GM08714 (cell line): ENCODE results near the gene SYT15.

ENCODE experiments used
- H3K4me3 ChIP-seq: fragments of 200-500 bp; sonication (Bioruptor generic); 2 replicates; pipeline ENCODE4 v1.5.1; 2014; ENCODE audit warnings: mild to moderate bottlenecking, low read length, inconsistent platforms
- ZNF274 ChIP-seq: IDR thresholded peaks from 2 replicates; pipeline ENCODE4 v1.6.1; 2012; ENCODE audit warnings: mild to moderate bottlenecking, low read depth, low read length

The SYT15 gene

DNA sequence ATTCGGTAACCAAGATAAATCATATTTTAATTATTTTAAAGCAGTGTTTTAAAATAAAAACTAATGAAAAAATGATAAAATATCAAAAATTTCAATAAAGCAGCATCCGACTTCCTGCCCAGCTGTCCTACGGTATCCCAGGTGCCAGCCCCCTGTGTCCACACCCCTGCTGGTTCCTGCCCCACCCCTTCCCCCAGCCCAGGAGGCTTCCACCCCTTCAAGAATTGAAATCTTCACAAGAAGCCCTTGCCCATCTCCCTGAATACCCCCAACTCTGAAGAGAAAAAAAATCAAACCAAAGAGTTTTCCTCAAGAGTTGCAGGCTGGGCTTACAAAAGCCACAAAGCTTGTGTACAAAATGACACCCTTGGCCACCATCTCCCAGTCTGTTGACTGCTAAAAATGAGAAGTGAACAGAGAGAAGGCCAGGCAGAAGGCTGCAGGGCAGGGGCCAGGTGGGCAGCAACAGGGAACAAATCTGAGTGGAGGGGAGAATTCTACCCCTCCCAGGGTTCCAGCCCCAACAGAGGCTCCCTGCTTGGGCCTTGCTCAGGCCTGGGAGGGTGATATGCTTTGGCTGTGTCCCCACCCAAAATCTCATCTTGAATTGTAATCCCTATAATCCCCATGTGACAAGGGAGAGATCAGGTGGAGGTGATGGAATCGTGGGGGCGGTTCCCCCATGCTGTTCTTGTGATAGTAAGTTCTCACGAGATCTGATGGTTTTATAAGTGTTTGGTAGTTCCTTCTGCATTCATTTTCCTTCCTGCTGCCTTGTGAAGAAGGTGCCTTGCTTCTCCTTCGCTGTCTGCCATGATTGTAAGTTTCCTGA is 37.0 kb upstream of the SYT15 start:
- H3K4me3 ChIP-seq = no peak overlapping the region
- TF ChIP-seq ZNF274 = no peak

DNA sequence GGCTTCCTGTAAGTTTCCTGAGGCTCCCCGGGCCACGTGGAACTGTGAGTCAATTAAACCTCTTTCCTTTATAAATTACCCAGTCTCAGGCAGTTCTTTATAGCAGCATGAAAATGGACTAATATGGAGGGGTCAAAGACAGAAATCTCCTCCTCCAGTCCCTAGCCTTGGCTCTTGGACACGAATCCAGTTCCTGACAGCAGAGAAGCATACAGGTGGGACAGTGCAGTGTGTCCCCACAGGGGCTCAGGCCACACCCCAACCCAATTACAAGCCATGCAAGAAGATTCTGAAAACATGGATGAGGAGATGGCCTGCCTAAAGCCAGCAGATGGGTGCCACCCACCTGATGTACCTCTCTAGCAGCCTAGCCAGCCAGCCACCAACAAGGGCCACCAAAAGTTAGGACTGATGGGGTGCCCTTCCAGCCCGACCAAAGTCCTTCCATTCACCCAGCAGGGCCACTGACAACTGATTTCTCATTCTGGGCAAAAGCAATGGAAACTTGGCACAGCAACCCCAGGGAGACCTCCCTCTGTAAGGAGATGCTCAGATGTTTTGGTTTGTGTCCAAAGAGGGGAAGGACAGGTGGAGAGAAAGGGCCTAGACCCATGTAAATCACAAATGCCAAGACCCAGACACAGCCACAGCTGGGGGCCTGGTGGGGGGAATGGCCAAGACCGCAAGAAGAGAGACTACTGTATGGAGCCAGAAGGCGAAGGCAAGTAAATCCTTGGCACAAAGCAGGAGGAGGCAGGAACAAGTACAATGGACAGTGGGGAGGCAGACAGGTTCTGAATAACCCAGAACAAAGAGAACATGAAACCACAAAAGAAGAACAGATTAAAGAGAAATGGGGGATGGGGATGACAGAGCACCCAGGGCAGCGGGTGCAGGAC is 36.1 kb upstream of the SYT15 start:
- TF ChIP-seq ZNF274 = no peak
- H3K4me3 ChIP-seq = no peak overlapping the region

- no peak overlapping the region for H3K4me3 ChIP-seq
- TF ChIP-seq ZNF274 = no peak
Observed at GRCh38 chr10:46543466-46544377, 35.2 kb upstream of the SYT15 start.

- H3K4me3 ChIP-seq = no peak overlapping the region
- no peak for TF ChIP-seq ZNF274
Observed at GRCh38 chr10:46544989-46545791, 33.7 kb upstream of the SYT15 start.

DNA sequence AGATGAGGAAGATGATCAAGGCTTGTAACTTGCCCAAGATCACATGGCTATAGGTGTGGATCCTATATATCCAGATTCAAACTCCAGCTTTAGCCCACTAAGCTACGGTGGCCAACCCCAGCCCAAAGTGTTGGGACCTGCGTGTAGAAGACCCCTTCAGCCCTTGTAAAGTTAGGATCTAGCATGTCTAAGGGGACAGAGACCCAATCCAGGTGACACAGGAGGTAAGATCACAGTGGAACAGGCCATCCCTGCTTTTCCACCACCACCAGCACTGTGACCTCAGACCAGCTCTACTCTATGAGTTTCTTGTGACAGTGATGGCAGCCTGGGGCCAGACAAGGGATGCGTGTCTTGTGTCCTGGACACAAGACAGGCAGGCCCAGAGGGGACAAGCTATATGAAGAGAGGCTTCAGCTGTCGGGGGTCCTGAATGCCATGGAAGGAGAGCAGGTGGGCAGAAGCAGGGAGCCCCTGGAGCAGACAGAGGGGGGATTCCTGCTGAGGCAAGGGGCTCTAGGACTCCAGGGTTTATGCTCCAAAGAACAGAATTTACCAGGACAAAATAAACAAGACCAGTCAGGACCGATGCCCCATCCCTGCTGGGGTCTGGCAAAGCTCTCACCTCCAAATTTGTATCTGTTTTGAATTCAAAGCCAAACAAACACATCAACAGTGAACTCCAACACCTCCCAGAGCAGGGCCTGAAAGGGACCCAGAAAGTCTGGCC is 32.9 kb upstream of the SYT15 start:
- no peak overlapping the region for H3K4me3 ChIP-seq
- TF ChIP-seq ZNF274 = no peak

GRCh38 chr10:46546591-46547540 is 32.1 kb upstream of the SYT15 start:
- H3K4me3 ChIP-seq = no peak overlapping the region
- no peak for TF ChIP-seq ZNF274

- H3K4me3 ChIP-seq = no peak overlapping the region
- no peak for TF ChIP-seq ZNF274
Observed at GRCh38 chr10:46547541-46548497, 31.1 kb upstream of the SYT15 start.

DNA sequence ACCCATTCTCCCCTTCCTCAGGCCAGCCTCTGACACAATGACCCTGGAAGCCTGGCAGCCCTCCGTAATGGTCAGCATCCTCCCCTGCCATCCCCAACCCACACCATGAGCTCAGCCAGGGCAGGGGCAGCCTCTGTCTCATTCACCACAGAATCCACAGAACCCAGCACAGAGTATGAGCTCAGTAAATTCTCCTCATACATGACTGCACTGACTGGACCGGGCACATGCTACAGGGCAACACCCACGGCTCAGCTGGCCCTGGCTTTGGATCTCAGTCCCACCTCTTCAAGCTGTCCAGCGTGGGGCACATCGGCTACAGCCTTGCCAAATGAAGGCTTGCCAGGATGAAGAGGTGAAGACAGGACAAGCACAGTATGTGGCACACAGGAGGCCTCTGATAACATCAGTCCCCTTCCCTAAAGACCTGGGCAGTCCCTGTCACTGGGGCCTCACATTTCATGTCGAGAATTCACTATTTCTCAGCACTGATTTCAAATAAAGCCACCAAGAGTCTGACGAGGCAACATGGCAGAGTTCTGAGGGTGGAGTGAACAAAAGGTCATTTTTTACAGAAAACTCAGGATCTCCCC is 30.3 kb upstream of the SYT15 start:
- TF ChIP-seq ZNF274 = no peak
- H3K4me3 ChIP-seq = no peak overlapping the region

DNA sequence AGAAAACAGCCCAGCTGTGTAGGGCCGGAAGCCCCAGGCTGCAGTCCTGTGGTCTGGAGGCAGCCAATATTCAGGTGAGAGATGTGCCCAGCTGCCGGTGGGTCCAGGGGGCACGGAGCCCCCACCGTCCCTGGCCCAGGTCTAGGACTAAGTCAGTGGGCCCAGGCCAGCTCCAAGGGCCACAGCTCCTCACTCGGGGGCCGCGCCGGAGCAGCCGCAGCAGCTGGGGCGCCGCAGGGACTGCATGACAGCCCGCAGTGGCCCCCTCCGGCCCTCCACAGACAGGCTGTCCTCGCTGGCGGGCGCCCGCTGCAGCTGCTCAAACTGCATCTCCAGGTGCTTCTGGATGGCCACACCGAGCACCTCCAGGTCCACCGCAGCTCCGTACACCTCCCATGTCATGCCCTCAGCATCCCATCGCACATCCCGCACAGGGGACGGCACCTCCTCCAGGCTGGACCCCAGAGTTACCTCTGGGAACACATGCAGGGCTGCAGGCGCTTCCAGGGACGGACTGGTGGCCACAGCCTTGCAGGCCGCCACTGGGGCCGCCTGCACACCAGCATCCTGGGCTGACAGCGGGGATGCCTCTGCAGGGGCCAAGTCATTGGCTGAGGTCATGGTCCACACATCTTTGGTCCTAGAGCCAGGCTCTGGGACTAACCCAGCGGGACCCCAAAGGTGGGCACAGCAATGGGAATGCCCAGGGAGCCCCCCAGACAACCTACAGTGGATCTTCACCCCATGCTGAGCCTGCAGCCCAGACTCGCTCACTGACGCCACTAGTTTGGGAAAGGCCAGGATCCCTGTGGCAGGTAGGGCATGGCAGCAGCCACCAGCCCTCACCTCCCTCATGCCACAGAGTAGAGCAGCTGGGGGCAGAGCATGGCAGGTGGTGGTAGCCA is 29.5 kb upstream of the SYT15 start:
- no peak for TF ChIP-seq ZNF274
- no peak overlapping the region for H3K4me3 ChIP-seq
